Measurements from ENCODE around the gene NACC1.

DNA sequence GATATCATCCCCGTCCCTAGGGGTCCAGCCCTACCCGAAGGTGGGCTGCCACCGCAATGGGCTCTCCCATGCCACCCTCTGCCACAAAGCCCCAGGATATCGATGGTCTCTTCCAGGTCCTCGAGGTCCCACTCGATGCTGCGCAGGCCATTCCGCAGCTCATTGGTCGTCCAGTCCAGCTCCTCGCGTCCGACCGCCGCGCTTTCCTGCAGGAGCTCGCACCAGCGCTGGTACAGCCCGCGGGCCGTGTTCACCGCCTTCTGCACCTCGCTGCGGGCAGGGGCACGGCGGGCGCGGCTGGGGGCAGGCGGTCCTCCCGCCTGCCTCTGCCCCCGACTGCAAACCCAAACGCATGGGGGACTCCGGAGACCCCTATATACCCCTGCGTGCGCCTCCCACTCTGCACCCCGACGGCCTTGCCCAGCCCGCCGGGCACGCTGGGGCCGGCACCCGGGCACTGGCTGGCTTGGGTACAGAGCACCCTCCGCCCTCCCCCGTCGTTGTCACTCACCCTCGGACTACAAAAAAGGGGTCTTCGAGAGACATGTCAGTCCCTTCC is 31.6 kb downstream of the NACC1 start:
- TF ChIP-seq, protein P1, sequence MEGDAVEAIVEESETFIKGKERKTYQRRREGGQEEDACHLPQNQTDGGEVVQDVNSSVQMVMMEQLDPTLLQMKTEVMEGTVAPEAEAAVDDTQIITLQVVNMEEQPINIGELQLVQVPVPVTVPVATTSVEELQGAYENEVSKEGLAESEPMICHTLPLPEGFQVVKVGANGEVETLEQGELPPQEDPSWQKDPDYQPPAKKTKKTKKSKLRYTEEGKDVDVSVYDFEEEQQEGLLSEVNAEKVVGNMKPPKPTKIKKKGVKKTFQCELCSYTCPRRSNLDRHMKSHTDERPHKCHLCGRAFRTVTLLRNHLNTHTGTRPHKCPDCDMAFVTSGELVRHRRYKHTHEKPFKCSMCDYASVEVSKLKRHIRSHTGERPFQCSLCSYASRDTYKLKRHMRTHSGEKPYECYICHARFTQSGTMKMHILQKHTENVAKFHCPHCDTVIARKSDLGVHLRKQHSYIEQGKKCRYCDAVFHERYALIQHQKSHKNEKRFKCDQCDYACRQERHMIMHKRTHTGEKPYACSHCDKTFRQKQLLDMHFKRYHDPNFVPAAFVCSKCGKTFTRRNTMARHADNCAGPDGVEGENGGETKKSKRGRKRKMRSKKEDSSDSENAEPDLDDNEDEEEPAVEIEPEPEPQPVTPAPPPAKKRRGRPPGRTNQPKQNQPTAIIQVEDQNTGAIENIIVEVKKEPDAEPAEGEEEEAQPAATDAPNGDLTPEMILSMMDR (IDR thresholded peaks at IDR 0.05) = no peak
- TF ChIP-seq POLR2A (IDR thresholded peaks at IDR 0.05) = no peak
- TF ChIP-seq POLR2AphosphoS5 (IDR thresholded peaks at IDR 0.05) = peak in 1 of 3 donors; percentile 15

All from transverse colon (tissue), 4 donors.